ENCODE data around the gene TSC22D2. TPM values are rescaled to one million over a fixed set of nuclear protein-coding genes. Genes with fewer than 3 reads are reported as not detected.
"Not testable (repeated sequence)": the region's sequence is repeated elsewhere in the genome, so short reads cannot be mapped to it uniquely, and the experiment has no call there.

Gene TSC22D2
- total RNA-seq, 1 experiment from 2014 or later = 49.7 TPM

- TF ChIP-seq CTCF (IDR thresholded peaks at IDR 0.05; ENCODE audit: unreplicated experiment) = no peak
- peaks cover 2% of the 10 kb centered on the region for H3K9me3 Mint-ChIP-seq (ENCODE audit: low read depth, unreplicated experiment)
- DNase-seq = no peak
- CTCF ChIA-PET = interaction anchor here (0.6 to 3.0 kb wide), 24 partner anchors 9 to 528 kb away, joined by 3 to 34 read pairs (median 4); partner anchors contain the start of gene TSC22D2
- peak overlapping the region; percentile 20 for H3K27ac Mint-ChIP-seq (ENCODE audit: unreplicated experiment)
- intact Hi-C loops (cut with micrococcal nuclease; ENCODE audit: unreplicated experiment) = loop anchor here (1.0 to 5.0 kb wide), 7 partner anchors 81 to 528 kb away; no protein-coding TSS in a partner anchor
- peaks cover 31% of the 10 kb centered on the region for H3K4me1 Mint-ChIP-seq (ENCODE audit: low read depth, unreplicated experiment)
- no TSS peak for BruUV-seq (replicated peaks)
- H3K27me3 Mint-ChIP-seq (ENCODE audit: unreplicated experiment) = no peaks in the 10 kb centered on the region
- no peak overlapping the region for H3K4me3 Mint-ChIP-seq (ENCODE audit: low read depth, unreplicated experiment)
- no peaks in the 10 kb centered on the region for H3K36me3 Mint-ChIP-seq (ENCODE audit: insufficient read depth, unreplicated experiment)
Observed at GRCh38 chr3:150495149-150495548, 87.1 kb downstream of the TSC22D2 start.

DNA sequence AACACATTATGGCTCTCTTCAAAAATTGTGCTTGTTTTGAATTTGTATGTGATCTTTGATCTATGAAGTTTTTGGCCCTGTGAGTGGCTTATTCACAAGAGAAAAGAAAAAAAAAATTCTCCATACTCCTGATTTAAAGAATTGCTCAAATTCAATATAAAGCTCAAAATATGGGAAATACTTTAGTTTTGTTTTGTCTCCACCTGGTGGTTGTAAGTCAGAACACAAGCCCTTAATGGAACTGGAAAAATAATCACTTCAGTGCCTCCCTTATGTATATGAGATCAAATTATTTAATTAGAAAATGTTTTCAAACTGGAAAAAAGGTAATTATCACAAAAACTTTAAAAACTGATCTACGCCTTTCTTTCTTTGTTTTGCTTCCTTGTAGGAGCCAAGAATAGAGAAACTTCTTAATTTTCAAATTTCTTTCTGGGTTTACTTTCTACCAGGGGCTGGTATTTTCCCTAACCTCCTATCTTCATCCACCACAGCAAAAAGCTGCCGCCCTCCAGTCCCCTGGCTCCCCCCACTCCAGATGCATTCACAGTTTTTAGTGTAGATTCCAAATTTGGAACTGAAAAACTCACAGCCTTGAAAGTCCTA lies 87.6 kb downstream of the TSC22D2 start:
- CTCF ChIA-PET = interaction anchor here (0.6 to 3.0 kb wide), 23 partner anchors 9 to 529 kb away, joined by 3 to 34 read pairs (median 4); partner anchors contain the start of gene TSC22D2
- Mint-ChIP-seq H3K36me3 (ENCODE audit: insufficient read depth, unreplicated experiment) (no peaks in the 10 kb centered on the region), H3K27ac (ENCODE audit: unreplicated experiment) (peak overlapping the region; percentile 20), H3K9me3 (ENCODE audit: low read depth, unreplicated experiment) (peaks cover 2% of the 10 kb centered on the region), H3K27me3 (ENCODE audit: unreplicated experiment) (no peaks in the 10 kb centered on the region), H3K4me3 (ENCODE audit: low read depth, unreplicated experiment) (no peak overlapping the region), H3K4me1 (ENCODE audit: low read depth, unreplicated experiment) (peaks cover 31% of the 10 kb centered on the region)
- no TSS peak for BruUV-seq (replicated peaks)
- DNase-seq = peak; percentile 49
- TF ChIP-seq CTCF (IDR thresholded peaks at IDR 0.05; ENCODE audit: unreplicated experiment) = peak; percentile 64
- intact Hi-C loops (cut with micrococcal nuclease; ENCODE audit: unreplicated experiment) = loop anchor here (1.0 to 5.0 kb wide), 7 partner anchors 81 to 529 kb away; no protein-coding TSS in a partner anchor

DNA sequence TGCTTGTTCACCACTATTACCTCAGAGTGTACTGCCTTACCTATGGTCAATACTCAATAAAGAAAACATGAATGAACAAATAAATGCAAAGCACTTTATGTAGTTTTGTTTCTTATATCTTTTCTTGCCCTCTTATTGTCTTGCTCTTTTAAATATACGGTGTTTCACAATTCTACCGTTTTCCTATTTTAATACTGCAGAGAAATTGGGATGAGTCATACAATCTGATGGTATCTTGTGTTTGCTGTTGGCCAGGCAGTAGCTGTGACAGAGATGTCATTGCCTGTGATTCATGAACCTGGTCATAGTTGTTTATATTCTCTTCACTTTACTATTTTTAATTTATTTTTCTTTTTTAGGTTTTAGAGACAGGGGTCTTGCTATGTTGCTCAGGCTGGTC lies 89.9 kb downstream of the TSC22D2 start:
- H3K27ac Mint-ChIP-seq (ENCODE audit: unreplicated experiment) = no peak overlapping the region
- H3K27me3 Mint-ChIP-seq (ENCODE audit: unreplicated experiment) = no peaks in the 10 kb centered on the region
- peaks cover 31% of the 10 kb centered on the region for H3K4me1 Mint-ChIP-seq (ENCODE audit: low read depth, unreplicated experiment)
- no TSS peak for BruUV-seq (replicated peaks)
- no peak overlapping the region for H3K4me3 Mint-ChIP-seq (ENCODE audit: low read depth, unreplicated experiment)
- no peaks in the 10 kb centered on the region for H3K36me3 Mint-ChIP-seq (ENCODE audit: insufficient read depth, unreplicated experiment)
- intact Hi-C loops (cut with micrococcal nuclease; ENCODE audit: unreplicated experiment) = loop anchor here (5.0 kb wide), 2 partner anchors 126 to 196 kb away; no protein-coding TSS in a partner anchor
- CTCF ChIA-PET = interaction anchor here (1.1 kb wide), 1 partner anchor 83 kb away, joined by 5 read pairs; no protein-coding TSS in a partner anchor
- no peak for DNase-seq
- no peak for TF ChIP-seq CTCF (IDR thresholded peaks at IDR 0.05; ENCODE audit: unreplicated experiment)
- H3K9me3 Mint-ChIP-seq (ENCODE audit: low read depth, unreplicated experiment) = peaks cover 10% of the 10 kb centered on the region

DNA sequence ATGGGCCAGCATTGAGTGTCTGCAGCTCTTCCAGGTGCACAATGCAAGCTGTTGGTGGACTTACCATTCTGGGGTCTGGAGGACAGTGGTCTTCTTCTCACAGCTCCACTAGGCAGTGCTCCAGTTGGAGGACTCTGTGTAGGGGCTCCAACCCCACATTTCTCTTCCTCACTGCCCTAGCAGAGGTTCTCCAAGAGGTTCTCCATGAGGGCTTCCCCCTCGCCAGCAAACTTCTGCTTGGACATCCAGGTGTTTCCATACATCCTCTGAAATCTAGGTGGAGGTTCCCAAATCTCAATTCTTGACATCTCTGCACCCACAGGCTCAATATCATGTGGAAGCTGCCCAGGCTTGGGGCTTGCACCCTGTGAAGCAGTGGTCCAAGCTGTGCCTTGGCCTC lies 92.9 kb downstream of the TSC22D2 start:
- H3K27ac Mint-ChIP-seq (ENCODE audit: unreplicated experiment); H3K4me3 Mint-ChIP-seq (ENCODE audit: low read depth, unreplicated experiment); H3K36me3 Mint-ChIP-seq (ENCODE audit: insufficient read depth, unreplicated experiment); BruUV-seq (replicated peaks); DNase-seq; CTCF ChIA-PET; intact Hi-C loops (cut with micrococcal nuclease; ENCODE audit: unreplicated experiment); H3K27me3 Mint-ChIP-seq (ENCODE audit: unreplicated experiment): not testable (repeated sequence)
- peaks cover 10% of the 10 kb centered on the region for H3K9me3 Mint-ChIP-seq (ENCODE audit: low read depth, unreplicated experiment)
- H3K4me1 Mint-ChIP-seq (ENCODE audit: low read depth, unreplicated experiment) = peaks cover 21% of the 10 kb centered on the region

All from Calu3 (cell line).